HG03378 (cell line): ENCODE results near the gene ROPN1.
"Not testable (repeated sequence)": the region's sequence is repeated elsewhere in the genome, so short reads cannot be mapped to it uniquely, and the experiment has no call there.

ENCODE experiments used
- ATAC-seq: cut with Tn5 transposase; IDR thresholded peaks from one replicate; pipeline ENCODE4 v1.9.1; 2021; ENCODE audit warnings: mild to moderate bottlenecking, moderate library complexity; ENCODE audit not compliant: unreplicated experiment

Gene ROPN1

DNA sequence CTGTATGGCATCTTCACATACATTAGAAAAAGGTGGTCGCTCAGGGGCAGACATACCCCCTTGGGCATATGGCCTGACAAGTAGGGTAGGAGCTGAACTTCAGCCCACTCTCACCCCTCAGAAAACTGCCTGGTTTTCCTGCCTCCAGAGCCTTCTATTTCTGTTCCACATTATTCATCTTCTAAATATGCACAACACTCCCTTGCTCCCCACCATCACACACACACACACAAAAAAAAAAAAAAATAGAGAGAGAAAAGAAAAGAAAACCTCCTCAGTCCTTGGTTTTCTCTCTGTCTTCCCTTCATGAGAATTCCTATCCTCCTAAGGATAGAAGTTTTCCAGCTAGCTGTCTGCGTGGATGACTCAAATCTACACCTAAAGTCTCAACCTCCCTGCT is 5.6 kb upstream of the ROPN1 start:
- ATAC-seq, result no peak

DNA sequence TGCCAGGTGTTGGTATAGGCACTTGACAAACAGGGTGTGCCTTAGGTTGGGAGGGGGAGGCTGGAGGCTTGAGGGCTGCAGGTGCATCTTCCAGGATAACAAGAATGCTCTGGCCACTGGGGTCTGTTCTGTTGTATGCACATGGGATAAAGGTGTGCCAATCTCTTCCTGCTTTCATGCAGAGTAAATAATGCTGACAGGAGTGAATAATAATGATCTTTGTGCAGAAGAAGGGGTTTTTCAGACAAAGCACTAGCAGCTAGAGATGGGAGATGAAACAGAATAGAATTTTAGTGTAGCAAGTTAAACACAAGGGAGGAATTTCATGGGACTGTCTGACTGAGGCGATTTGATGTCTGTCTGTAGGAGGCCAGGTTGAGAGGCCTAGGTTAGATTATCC is 1.9 kb upstream of the ROPN1 start:
- no peak for ATAC-seq

GRCh38 chr3:123986427-123986826 is 5.5 kb downstream of the ROPN1 start:
- no peak for ATAC-seq

DNA sequence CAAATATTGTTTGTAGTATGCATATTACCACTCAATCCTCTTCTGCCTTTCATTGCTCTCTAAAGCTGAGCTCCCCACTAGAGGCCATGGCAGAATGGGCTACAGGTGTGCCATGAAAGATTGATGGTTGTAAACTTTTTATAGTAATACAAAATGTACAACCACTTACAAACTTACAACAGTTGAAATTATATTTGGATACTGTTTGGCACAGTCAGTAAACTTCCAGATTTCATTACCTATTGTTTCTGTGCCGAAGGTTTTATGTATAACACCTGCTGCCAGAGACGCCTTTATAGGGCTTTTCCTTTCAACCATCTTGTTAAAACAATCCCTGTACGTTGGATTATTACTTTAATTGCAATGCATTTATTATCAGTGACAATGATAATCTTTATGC is 7.0 kb downstream of the ROPN1 start:
- ATAC-seq, result no peak

DNA sequence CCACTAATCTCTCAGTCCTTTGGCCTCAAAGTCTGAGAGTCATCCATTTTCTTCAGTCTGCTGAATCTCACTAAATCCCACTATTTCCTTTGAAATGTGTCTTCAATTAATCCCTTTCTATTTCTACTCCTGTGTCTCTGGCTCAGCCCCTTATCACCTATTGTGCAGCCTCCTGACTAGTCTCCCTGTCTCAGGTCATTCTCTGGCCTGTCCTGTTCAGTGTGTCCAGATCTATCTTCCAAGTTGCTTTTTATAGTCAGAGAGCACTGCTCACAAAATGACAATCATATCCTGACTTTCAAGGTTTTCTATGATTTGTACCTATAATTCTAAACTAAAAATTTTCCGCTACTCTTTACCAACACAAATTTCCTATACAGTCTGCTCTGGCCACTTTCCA is 7.6 kb downstream of the ROPN1 start:
- ATAC-seq, result no peak

- ATAC-seq, result not testable (repeated sequence)
These were observed 10.6 kb downstream of the ROPN1 start for GRCh38 chr3:123981317-123981716.

DNA sequence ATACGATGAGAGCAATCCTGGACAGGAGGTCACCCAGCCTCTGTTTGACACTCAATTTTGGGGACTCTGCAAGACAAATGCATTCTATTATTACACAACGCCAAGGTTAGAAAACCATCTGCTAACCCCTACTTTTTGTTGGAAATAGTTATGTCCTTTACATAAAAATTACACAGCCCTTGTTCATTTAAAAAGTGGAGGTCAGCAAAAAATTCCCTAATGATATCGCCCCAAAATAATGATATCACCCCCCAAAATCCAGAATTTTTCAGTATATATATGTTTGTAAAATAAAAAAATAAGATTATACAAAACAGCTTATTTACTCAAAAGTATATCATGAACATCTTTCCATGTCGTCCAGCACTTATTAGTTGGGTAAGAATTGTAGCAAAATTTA is 11.4 kb downstream of the ROPN1 start:
- no peak for ATAC-seq

- ATAC-seq, result not testable (repeated sequence)
These were observed 12.1 kb downstream of the ROPN1 start for GRCh38 chr3:123979525-123980501.

DNA sequence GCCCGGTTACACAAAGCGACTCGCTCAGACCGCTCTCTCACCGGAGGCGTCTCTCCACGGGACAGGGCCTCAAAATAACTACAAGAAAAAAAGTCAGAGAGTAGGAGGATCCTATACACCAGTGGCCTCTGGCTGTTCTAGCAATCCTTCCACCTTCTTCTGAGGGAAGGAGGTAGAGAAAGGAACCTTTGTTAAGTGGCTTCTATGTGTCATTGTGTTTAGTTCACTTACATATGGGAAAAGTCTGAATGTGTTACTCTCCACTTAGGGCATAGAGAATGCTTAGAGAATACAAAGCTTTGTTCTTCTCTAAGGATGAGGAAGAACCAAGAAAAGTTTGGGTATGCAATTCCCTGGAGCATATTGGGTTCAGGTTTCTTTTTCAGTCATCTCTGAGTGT is 15.0 kb downstream of the ROPN1 start:
- ATAC-seq, result not testable (repeated sequence)

- not testable (repeated sequence) for ATAC-seq
These were observed 15.6 kb downstream of the ROPN1 start for GRCh38 chr3:123976181-123976898.

DNA sequence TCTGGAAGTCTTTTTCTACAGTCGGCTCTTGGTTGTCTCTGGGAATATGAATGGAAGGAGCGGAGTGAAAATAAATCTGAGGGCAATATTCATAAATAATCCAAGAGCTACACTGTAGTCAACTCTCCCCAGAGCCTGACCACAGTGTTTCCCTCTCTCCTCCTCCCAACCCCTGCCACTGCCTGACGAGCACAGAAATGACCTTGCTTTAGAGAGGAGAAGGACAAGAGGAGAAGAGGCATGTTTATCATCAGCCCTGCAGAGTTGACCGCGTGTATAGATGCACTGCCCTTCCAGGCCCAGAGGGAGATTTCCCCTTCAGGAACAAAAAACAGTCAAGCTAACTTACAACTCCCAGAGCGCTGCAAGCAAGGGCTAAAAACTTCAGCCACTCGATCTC is 16.9 kb downstream of the ROPN1 start:
- ATAC-seq, result not testable (repeated sequence)

- no peak for ATAC-seq
These were observed 20.5 kb downstream of the ROPN1 start for GRCh38 chr3:123971406-123971805.

DNA sequence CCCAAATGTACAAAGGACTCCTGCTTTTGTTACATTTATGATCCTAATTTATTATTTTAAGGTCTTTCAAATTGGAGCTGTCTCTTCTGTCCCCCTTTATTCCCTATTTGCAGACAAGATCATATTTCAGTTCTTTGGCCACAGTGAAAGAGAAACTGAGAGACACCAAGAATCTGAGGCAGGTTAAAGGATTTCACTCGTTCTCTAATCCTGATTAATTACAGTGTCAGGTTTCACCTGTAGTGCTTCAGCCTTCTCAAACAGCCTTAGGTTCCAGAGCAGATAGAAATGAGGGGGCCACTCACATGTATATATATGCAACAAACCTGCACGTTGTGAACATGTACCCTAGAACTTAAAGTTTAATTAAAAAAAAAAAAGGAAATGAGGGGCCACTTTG is 24.7 kb downstream of the ROPN1 start:
- ATAC-seq, result not testable (repeated sequence)

GRCh38 chr3:123966799-123967198 is 25.1 kb downstream of the ROPN1 start:
- ATAC-seq, result not testable (repeated sequence)

- ATAC-seq, result not testable (repeated sequence)
These were observed 27.1 kb downstream of the ROPN1 start for GRCh38 chr3:123964793-123965192.

DNA sequence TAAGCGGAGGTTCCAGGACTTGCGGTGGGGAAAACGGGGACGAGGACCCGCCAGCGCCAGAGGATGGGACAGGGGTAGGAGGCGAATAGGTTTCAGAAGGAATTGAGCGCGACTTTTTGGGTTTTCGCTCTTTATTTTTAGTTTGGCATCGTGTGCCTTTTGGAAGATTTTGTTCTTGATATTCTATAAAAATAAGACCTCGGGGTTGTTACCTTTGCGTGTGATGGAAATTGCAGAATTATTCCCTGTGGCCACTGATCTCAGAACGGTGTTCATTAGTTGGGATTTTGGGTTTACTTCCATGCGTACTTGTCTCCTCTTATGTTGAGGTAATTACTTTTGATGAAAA is 30.4 kb downstream of the ROPN1 start:
- ATAC-seq, result no peak

- peak; percentile 74 for ATAC-seq
These were observed 31.0 kb downstream of the ROPN1 start, which contains the start of gene CCDC14 for GRCh38 chr3:123960781-123961507. CCDC14 (minus strand) TSS chr3:123961229; CDS start chr3:123961173, 56 bp downstream.

GRCh38 chr3:123953735-123954134 is 38.2 kb downstream of the ROPN1 start:
- ATAC-seq, result no peak

GRCh38 chr3:123952844-123953520 is 38.9 kb downstream of the ROPN1 start:
- no peak for ATAC-seq
